ENCODE data around the gene AK9. TPM values are rescaled to one million over a fixed set of nuclear protein-coding genes. Genes with fewer than 3 reads are reported as not detected.

Gene AK9
- total and polyA plus RNA-seq, 2 of the 8 experiments (the other 6 are each of a cell fraction or from before 2014, with no cell fraction given), result 1.8 to 2.2 TPM

DNA sequence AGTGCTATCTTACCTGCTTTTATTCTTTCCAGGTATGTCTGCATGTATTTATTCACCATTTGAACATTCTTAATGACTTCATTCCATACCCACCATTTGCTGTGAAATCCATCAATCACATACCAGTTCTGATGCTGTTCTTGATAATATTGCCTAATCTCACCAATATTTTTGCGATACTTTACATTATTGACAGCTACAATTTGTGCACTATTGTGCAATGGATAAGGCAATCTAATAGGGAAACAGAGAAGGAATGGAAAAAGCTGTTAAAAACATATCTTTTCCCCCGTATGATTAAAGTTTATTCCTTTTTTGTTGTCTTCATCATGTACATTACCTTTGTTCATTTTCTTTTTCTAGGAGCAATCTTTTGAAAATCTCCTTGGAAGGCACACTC is 184.7 kb downstream of the AK9 start:
- Histone ChIP-seq H4K20me1 (replicated peaks in 1 of 2; ENCODE audit: control insufficient read depth in 1 of 2, insufficient read depth in 2 of 2, low read length in 2 of 2) (no peaks in the 10 kb centered on the region), H2AK5ac (ENCODE audit: low read depth, low read length) (no peak overlapping the region), H4K8ac (ENCODE audit: extremely low read depth, insufficient read depth, low read length) (no peak overlapping the region), H4K5ac (ENCODE audit: insufficient read length, low read depth, low read length) (no peak overlapping the region), H2BK120ac (replicated peaks; ENCODE audit: low read depth, low read length) (no peak overlapping the region), H3K9me3 (ENCODE audit: insufficient read depth in 2 of 2, low read depth in 1 of 2, low read length in 1 of 2) (peaks cover 19 to 26% of the 10 kb centered on the region in 2 experiments), H3K27me3 (replicated peaks in 1 of 4; ENCODE audit: control insufficient read depth in 3 of 4, extremely low read depth in 1 of 4, insufficient read depth in 3 of 4, low read length in 3 of 4) (no peaks in the 10 kb centered on the region), H2BK5ac (ENCODE audit: low read depth, low read length) (no peak overlapping the region), H3K79me1 (ENCODE audit: low read depth, low read length) (no peaks in the 10 kb centered on the region), H2AFZ (ENCODE audit: low read length) (no peak overlapping the region), H4K91ac (replicated peaks; ENCODE audit: insufficient read length, low read length) (no peak overlapping the region), H3K36me3 (ENCODE audit: control insufficient read depth in 2 of 4, insufficient read depth in 4 of 4, low read length in 3 of 4) (peaks cover 0 to 10% (median 4%) of the 10 kb centered on the region in 4 experiments; a peak in 3 of 8 replicates), H3K27ac (ENCODE audit: low read depth, low read length) (no peak overlapping the region), H3K56ac (replicated peaks; ENCODE audit: insufficient read length, low read depth, low read length) (no peak overlapping the region), H2BK20ac (ENCODE audit: low read length) (no peak overlapping the region), H3K4me2 (ENCODE audit: insufficient read depth in 1 of 2, low read depth in 2 of 2, low read length in 2 of 2) (no peak overlapping the region), H3K18ac (ENCODE audit: extremely low read depth, low read length) (no peak overlapping the region), H3K9ac (replicated peaks in 1 of 4; ENCODE audit: extremely low read depth in 1 of 4, low read depth in 3 of 4, low read length in 3 of 4) (no peak overlapping the region), H3K79me2 (ENCODE audit: control insufficient read depth in 1 of 2, insufficient read depth in 2 of 2, low read length in 2 of 2) (no peaks in the 10 kb centered on the region), H3K4ac (replicated peaks; ENCODE audit: insufficient read length, low read depth, low read length) (no peak overlapping the region), H3K14ac (ENCODE audit: insufficient read length) (no peak overlapping the region), H2BK12ac (ENCODE audit: low read depth, low read length) (no peak overlapping the region), H3K23ac (ENCODE audit: insufficient read length) (no peak overlapping the region), H3K4me1 (replicated peaks in 1 of 4; ENCODE audit: control insufficient read depth in 3 of 4, insufficient read depth in 4 of 4, low read length in 3 of 4) (peaks cover 2 to 11% (median 6%) of the 10 kb centered on the region in 4 experiments; a peak in 5 of 7 replicates), H3K4me3 (ENCODE audit: extremely low read depth in 1 of 4, insufficient read depth in 2 of 4, low read depth in 3 of 4, low read length in 4 of 4) (no peak overlapping the region), H3K23me2 (ENCODE audit: low read depth, low read length) (no peaks in the 10 kb centered on the region; the same call in 1 of the 2 replicates), H2BK15ac (ENCODE audit: low read length) (no peak overlapping the region)
- ChIA-PET POLR2A (ENCODE audit: partially characterized antibody) (interaction anchor here (0.6 to 0.8 kb wide), 2 partner anchors 15 to 51 kb away, joined by 3 to 4 read pairs; partner anchors contain the start of gene MICAL1), CTCF (ENCODE audit: partially characterized antibody) (interaction anchor here (1.1 to 1.9 kb wide), 3 partner anchors 10 to 885 kb away, joined by 3 to 7 read pairs (median 4); no protein-coding TSS in a partner anchor)
- FAIRE-seq (no peak), DNase-seq (ENCODE audit: low read depth in 1 of 2, low spot score in 2 of 2) (no peak)
- 99% methylated on average over 2 of the region's 2 CpGs; no CpG with 5 or more reads in 1 of the 2 experiments for WGBS, 2 experiments (ENCODE audit: extremely low coverage in 1 of 2, insufficient coverage in 1 of 2, insufficient read length in 1 of 2, insufficient replicate concordance in 2 of 2, low coverage in 1 of 2, low lambda C conversion rate in 2 of 2, missing lambda C conversion rate in 1 of 2)
- TF ChIP-seq ATF2 (IDR thresholded peaks at IDR 0.05; ENCODE audit: low read length) (no peak), TAF1 (IDR thresholded peaks at IDR 0.05; ENCODE audit: low read depth, low read length) (no peak), YY1 (IDR thresholded peaks at IDR 0.05; ENCODE audit: low read depth, low read length) (no peak), USF2 (IDR thresholded peaks at IDR 0.05; ENCODE audit: low read length) (no peak), SP4 (IDR thresholded peaks at IDR 0.05; ENCODE audit: low read length) (no peak), BCL11A (IDR thresholded peaks at IDR 0.05; ENCODE audit: low read depth in 2 of 2, low read length in 2 of 2) (no peak), RXRA (IDR thresholded peaks at IDR 0.05; ENCODE audit: insufficient read depth, low read depth, low read length) (no peak), EGR1 (IDR thresholded peaks at IDR 0.05; ENCODE audit: borderline replicate concordance, low read depth, low read length) (no peak), CTBP2 (IDR thresholded peaks at IDR 0.05; ENCODE audit: borderline replicate concordance, insufficient read depth, insufficient read length, low read length) (no peak), CHD1 (IDR thresholded peaks at IDR 0.05; ENCODE audit: low read depth, low read length) (no peak), POU5F1 (IDR thresholded peaks at IDR 0.05; ENCODE audit: low read depth, low read length) (no peak)
